ENCODE measurements around the gene EFNA5.

GRCh38 chr5:107616213-107616612 lies 54.5 kb downstream of the EFNA5 start:
- TF ChIP-seq CTCF (optimal IDR thresholded peaks at IDR 0.05 in 1 of 3, IDR thresholded peaks at IDR 0.05 in 1 of 3, conservative IDR thresholded peaks at IDR 0.05 in 1 of 3; ENCODE audit: extremely low read depth in 1 of 3, insufficient read depth in 2 of 3, low read length in 3 of 3) (no peak), EZH2 (IDR thresholded peaks at IDR 0.05; ENCODE audit: low read length) (no peak)

All from keratinocyte (primary cell).